ENCODE measurements around the gene KCNAB2.

KCNAB2 gene

DNA sequence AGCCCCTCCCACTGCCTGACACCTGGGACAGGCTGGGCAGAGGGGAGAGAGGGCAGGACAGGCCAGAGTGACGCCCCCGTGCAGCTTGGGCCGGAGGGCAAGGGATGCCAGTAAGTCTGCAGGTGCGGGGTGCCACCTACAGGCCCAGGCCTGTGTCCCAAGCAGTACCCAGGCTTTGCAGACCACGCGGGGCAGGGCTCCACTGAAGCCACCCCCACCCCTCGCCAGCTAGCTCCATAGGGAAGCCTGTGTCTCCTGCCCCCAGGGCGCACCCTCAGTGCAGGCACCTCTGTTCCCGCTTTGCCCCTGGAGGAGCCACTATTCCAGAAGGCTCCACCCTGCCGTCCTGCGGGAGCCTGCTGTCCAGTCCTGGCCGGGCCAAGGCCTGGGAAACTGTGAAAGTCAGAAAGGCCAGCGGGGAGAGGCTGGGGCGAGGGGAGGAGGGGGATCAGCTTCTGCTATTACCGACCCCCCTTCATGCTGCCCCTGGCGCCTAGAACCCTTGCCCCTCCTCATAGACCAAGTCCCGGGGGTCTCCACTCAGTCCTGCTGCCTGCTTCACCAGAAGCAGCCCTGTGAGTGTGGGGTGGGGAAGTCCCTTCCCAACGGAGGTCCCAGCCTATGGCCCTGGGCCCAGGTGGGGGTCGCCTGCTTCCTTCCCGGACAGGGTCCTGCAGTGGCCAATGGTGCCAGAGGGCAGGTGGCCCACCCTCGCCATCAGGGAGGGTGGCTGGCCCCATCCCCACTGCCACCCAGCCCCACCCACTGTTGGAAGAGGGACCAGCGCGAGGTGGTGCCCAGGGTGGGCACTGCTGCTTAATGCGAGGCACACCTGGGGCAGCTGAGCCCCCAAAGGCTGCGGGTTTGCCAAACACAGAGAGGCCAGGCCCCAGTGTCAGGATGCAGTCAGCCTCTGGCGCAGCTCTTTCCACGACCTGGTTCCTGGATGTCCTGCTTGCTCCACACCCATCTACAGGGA lies 54.4 kb downstream of the KCNAB2 start:
- DNase-seq, result peak; percentile 24

DNA sequence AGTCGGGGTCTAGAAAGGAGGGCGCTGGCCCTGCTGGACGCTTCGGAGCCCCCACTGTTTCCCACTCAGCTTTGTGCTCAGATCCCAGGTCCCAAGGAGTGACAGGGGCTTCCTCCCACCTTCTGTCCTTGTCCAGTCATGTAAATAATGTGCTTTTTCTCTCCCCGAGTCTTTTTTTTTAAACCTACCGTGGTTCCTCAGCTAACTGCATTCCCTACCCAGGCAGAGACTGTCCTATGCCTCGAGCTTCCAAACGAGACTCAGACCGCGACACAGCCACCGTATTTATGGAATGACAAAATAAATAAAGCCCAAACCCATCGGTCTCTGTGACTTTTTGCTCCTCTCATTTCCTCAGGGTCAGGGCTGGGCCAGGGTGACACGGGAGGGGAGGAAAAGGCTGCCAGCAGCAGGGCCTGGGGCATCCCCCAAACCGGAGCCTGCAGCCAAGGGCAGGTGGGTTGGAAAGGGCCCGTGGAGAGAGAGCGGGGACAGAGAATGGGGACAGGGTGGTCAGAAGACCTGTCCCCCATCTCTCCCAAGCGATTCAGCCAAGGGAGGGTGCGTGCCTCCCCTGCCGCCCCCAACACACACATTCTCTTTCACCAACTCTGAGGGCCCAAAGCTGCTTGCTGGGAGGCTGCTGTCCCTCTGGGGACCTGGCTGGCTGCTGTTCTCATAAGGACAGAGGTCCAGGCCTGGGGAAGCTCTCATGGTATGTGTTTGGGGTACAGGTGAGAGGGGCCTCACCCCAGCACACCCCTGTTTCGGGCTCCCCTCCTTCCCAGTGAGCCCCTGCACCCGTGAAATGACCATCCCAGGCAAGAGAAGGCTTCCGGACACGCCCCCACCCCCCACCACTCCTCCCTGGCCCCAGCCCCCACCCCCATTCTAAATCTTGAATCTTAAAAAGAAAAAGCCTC lies 55.4 kb downstream of the KCNAB2 start:
- no peak for DNase-seq

DNA sequence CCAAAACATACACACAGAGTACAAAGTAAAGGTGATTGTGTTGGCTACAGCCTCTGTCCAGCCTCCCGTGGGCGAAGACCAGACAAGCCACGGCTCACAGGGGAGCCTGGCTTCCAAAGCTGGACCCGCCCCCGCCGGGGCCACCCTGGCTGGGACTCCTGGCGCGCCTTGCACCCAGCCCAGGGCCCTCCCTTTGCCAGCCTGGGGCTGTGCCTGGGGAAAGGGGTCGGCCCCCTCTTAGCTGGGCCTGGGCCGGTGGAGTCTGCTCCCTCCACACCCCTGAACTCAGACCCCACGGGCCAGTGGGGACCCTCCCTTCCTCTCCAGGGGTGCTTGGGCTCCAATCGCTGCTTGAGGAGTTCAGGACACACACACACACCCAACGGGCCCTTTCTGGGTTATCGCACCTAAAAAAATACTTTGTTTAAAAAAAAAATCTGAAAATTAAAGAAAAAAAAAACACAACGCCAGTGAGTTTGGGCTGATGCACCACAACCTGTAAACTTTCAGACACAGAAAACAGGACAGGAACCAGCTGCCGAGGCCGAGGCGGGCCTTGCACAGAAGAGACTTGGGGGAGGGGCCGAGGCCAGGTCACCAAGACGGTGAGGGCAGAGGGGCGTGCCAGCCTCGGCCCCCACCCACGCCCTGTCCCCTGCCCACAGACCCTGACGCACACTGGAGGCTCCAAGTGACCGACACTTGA lies 56.3 kb downstream of the KCNAB2 start:
- DNase-seq, result no peak

DNA sequence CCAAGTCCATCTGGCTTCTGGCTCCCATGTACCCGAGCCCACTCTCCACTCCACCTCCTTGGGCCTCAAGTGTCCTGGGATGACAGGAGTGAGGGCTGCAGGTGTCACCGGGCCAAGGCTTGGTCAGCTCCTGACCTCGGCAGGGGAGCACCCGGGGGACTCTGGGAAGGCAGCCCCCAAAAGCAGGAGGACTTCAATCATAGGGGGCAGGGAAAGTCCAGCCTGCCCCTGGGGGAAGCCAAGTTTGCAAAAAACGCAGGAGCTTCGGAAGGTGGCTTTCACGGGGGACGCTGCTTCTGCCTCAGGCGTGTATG lies 56.8 kb downstream of the KCNAB2 start:
- DNase-seq, result no peak

DNA sequence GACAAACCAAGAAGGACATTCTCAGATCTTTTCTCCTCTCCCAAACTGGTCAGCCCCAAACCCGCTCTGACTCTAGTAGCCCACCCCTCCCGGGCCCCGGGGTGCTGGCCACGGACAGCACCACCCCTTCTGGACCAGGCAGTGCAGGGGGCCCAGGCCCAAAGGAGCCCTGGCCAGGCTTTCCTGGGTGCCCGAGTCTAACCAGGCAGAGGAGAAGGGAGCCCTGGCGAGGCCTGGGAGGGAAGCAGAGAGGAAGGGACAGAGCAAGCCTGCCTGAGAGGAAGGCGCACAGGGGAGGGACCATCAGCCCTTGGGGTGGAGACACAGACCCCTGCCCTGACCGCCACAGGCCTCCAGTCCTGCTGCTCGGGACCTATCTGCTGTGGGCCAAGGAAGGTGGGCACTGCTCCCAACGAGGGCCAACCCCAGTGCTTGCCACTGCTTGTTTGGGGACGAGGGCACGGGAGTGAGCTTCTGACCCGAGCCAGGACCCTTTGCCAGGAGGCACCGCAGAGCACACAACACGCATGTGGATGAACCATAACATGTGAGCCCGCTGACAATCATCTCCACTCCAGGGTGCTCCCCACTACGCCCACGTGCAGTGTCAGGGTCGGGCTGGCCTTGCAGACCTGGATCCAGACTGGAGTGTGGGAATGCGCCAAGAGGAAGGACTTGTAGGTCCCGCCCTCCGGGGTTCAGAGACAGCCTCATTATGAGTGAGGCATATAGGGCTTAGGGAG lies 57.6 kb downstream of the KCNAB2 start:
- no peak for DNase-seq

DNA sequence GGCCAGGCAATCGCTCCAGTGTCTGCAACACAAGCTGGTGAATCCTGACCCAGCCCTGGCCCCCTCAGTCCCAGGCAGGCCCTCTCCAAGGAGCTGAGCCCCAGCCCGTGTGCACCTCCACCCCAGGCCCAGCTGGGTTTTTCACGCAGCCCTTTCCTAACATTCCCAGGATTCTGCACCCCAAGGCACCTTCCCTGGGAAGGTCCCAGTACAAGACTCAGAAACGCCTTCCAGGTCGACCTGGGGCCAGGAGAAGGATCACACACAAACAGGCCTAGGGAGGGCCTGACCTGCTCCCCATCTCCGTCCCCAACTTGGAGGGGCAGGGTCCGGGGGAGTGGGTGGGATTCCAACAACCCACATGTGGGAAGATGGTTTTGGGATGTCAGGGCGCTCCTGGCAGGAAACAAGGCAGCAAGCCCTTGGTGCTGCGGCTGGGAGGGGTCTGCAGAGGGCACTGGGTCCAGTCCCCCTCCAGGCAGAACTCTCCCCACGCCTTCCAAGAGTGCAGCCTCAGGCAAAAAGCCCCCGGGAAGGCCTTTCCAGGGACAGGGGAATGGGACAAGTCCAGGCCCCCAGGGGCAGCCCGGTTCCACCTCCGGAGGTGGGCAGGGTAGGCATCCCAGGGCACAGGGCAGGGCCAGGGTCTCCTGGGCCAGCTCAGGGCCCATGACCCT lies 58.3 kb downstream of the KCNAB2 start:
- DNase-seq, result no peak

DNA sequence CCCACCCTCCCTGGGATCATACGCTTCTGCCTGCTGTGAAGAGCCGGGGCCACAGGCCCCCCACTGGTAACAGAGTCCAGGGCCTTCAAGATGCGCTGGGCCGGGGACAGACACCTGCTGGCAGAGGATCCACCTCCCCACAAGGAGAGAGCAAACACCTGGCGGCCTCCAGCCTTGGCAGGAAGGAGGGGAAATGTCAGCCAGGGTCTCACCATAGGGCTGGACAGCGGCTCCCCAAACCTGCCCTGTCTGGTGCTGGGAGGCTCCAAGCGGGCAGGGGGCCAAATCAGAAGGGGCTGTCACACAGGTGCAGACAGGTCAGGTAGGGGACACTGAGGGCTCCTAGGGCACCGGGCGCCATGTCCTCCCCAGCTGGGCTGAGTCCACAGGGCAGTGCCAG lies 58.9 kb downstream of the KCNAB2 start:
- DNase-seq, result no peak

DNA sequence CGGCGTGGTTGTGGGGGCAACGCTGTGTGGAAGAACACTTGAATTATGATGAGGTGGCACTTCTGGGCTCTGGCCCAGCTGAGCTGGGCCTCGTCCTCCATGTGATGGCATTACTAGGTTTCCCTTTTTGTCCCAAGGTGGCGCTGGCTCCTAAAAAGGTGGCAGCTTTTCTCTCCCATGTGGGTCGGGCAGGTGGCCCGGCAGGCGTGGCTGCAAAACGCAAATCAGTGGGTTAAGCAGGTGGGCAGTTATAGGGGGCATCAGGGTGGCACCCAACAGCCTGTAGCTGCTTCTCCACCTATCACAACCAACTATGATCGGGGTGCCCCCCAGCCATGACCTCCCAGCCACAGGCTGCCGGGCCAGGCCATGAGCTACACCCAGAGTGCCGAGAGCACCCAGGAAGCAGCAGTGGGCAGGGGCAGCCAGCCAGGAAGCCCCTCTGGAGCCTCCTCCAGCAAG lies 59.6 kb downstream of the KCNAB2 start:
- no peak for DNase-seq

DNA sequence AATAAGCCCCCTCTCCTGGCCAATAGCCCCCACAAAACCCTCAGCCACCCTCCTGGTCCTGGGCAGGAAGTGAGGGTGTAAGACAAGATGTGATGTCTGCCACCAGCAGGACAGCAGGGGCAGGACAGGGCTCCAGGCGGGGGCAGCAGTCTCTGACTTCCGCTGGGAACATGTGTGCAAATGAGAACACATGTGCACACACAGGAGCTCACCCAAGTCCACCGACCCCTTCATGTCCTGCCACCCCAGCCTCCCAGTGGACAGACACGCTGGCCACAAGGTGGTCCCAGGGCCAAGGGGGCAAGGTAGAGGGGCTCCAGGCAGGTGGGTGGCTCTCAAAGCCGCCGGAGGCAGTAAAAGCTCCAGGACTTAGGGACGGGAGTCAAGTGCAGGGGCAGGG lies 60.1 kb downstream of the KCNAB2 start:
- no peak for DNase-seq

DNA sequence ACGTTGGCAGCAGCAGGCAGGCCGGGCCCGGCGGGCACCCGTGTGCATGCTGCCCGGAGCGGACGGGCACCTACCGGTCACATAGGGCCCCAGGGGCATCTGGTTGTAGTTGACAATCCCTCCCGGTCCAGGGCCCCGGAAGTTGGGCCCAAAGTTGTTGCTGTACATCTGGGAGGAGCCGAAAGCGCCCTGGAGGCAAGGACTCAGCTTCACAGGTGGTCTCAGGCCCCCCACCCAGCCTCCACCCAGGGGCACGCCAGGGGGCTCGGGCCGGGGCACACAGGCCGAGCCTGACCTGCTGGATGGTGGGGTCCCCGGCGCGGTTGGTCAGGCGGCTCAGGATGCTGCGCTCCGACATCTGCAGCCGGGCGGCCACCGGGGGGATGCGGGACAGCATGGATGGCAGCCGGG lies 60.6 kb downstream of the KCNAB2 start:
- DNase-seq, result no peak

DNA sequence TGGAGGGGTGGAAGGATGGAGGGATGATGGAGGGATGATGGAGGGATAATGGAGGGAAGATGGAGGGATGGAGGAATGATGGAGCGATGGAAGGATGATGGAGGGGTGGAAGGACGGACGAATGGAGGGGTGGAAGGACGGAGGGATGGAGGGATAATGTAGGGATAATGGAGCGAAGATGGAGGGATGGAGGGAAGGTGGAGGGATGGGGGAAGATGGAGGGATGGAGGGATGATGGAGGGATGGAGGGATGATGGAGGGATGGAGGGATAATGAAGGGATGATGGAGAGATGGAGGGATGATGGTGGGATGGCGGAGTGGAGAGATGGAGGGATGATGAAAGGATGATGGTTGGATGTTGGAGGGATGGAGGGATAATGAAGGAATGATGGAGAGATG lies 61.3 kb downstream of the KCNAB2 start:
- DNase-seq, result no peak

DNA sequence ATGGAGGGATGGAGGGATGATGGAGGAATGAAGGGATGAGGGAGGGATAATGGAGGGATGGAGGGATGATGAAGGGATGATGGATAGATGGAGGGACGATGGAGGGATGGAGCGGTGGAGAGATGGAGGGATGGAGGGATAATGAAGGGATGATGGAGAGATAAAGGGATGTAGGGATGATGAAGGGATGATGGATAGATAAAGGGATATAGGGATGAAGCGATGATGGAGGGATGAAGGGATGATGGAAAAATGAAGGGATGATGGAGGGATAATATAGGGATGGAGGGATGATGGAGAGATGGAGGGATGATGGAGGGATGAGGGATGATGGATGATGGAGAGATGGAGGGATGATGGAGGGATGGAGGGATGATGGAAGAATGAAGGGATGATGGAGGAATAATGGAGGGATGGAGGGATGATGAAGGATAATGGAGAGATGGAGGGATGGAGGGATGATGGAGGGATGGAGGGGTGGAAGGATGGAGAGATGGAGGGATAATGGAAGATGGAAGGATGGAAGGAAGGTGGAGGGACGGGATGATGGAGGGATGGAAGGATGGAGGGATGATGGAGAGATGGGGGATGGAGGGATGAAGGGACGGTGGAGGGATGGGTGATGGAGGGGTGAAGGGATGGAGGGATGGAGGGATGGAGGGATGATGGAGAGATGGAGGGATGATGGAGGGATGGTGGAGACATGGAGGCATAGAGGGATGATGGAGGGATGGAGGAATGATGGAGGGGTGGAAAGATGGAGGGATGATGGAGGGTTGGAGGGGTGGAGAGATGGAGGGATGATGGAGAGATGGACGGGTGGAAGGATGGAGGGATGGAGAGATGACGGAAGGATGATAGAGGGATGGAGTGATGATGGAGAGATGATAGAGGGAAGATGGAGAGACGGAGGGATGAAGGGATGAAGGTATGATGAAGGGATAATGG lies 62.0 kb downstream of the KCNAB2 start:
- no peak for DNase-seq

DNA sequence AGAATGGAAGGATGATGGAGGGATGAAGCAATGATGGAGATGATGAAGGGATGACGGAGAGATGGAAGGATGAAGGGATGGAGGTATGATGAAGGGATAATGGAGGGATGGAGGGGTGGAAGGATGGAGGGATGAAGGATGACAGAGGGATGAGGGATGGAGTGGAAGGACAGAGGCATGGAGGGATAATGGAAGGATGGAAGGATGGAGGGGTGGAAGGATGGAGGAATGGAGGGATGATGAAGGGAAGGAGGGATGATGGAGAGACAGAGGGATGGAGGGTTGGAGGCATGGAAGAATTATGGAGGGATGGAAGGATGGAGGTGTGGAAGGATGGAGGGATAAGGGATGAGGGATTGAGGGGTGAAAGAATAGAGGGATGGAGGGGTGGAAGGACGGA lies 62.8 kb downstream of the KCNAB2 start:
- no peak for DNase-seq

DNA sequence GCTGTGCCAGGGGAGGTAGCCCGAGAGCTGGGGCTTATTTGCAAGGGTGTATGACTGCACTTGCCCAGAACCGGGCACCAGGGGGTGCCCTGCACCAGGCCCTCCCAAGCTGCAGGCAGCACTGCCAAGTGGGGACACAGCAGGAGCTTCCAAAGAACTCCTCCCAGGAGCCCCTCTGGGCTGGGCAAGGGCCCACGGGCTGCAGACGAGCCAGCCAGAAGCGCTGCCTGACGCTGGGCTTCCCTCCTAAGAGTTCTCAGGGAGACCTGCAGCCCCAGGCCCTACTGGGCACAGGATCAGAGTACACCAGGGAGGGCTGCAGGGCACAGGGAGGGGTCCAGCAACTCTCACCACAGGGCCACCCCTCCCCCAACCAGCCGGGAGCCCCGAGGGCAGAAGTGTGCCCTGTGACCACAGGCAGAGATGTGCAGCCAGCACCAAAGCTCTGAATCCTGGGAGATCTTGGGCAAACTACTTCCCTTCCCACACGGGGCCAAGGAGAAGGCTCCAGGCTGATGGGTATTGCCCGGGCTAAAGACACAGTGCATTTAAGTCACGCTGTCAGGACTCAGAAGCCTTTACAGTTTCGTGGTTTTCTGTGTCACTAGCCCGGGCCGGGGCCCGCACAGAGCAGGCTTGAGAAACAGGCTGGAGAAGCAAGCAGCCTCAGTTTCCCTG lies 63.4 kb downstream of the KCNAB2 start:
- peak; percentile 77 for DNase-seq

DNA sequence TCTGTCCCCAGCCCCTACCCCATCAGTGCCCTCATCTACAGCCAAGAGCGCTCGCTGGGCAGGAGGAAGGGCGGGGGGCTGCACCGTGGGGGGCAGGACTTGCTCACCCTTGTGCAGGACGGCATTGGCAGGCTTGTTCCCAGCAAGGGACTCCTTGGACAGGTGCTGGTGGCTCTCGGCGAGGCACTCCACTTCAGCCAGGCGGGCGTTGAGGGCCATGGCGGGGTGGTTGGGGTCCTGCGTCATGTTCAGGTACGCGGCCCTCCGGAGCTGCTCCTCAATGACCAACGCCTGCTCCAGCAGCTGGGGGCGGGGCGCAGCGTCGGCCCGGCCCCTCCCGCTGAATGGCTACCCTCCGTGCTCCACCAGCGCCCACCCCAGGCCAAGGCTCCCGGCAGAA lies 64.0 kb downstream of the KCNAB2 start:
- DNase-seq, result no peak

DNA sequence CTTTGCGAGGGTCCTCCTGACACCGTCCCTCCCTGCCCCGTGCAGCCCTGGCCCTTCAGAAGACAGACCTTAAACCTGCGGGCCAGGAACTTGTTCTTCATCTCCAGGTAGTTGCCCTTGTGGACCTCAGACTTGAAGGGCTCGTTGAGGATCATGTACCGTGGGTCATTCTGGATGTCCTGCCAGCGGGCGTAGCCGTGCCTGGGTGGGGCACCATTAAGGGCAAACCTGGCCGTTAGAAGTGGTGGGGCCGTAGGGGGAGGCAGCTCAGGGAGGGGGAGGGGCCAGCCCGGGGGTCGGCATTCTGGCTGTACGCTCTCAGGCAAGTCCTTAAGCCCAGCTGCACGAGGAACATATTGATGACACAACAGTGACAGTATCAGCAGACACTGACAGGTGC lies 64.6 kb downstream of the KCNAB2 start:
- no peak for DNase-seq

DNA sequence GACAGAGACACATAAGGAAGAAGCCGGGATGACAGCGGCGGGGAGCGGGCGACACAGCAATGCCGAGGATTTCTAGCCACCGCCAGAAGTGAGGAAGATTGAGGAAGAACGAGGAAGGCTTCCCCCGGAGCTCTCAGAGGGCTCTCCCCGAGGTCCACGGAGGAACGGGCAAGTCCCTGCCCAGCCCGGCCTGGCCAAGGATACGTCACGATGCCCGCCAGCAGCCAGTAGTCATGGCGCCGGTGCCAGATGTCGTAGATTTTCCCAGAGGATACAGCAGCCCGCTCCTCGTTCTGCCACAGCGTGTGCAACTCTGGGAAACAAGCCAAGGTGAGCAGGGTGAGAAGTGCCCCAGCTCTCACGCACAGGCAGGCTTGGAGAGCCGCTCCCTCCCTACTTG lies 65.9 kb downstream of the KCNAB2 start:
- DNase-seq, result no peak

DNA sequence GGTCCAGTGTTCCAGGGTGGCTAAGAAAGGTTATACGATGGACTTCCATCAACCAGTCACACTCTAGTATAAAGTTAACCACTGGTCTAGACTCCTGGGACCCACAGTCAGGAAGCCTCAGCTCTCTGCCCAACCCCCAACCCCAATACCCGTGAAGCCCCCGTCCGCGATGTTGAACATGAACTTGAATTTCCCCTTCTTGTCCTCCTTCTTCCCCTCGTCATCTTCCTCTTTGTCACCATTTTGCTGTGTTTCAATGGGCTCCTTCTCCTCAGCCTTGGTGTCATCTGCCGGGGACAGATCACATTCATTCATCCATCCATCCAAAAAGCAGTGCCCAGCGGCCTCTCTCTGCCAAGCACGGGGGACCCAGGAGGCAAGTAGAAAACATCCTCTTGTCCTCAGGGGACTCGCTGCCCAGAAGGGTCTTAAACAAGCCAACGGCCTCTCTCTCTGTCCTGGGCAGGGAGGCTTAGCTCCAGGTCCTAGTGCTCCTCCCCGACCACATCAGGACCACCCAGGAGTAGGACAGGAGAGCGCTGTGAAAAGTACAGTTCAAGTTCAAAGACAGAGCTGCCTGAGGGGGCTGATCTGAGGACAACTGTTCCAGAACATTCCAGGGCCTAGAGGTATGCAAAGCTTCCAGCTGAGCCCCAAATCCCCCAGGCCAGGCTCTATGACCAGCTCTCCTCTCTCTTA lies 66.5 kb downstream of the KCNAB2 start:
- no peak for DNase-seq

DNA sequence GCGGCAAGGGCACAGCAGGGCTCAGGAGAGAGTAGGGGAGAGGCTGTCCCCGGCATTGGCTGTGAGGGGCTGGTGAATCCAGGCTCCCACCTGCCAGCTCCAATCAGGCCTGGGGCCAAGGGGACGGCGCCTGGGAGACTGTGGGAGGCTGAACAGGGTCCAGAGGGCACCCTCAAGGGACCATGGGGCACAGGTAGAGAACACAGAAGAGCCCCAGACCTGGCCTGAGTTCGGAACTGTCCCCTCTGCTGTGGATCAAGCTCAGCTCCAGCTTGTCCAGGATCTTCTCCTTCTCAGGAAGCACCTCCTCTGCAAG lies 67.0 kb downstream of the KCNAB2 start:
- DNase-seq, result no peak

DNA sequence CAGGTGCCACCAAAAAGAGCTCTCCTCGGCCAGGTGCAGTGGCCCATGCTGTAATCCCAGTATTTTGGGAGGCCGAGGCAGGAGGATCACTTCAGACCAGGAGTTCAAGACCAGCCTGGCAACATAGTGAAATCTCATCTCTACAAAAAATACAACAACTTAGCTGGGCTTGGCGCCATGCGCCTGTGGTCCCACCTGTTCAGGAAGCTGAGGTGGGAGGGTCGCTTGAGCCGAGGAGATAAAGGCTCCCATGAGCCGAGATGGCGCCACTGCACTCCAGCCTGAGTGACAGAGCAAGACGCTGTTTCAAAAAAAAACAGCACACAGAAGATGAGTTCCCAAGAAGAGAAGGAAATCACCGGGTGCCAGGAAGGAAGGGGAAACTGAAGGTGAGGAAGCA lies 67.4 kb downstream of the KCNAB2 start:
- no peak for DNase-seq
